ENCODE data around the gene ADAMTSL1.

DNA sequence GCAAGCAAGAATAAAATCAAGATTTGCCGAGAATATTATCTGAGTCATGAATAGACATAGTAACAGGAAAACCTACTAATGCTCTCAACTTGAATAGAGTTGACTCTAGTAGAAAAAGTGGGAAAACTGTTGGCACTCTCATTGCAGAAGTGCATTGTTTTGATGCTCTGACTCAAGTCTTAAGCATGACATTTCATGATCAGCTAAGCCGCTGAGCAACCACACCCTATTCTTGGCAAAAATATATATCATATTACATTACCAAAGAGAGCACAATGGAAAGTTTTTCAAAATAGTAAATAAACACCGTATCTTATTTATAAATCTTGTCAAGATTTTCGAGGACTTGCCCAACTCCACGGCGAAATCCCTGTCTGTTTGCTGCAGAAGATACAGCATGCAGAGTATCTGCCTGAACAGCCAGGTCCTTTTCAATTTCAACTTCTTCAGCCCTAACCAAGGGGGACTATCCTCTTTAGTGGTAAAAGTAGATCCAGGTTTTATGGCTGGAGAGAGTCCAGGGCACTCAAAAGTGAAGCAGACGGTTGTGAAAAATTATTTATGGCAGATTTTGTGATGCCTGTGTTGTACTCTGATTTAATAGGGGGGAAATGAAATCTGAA lies 13.9 kb upstream of the ADAMTSL1 start:
- TF ChIP-seq CTCF (IDR thresholded peaks at IDR 0.05; ENCODE audit: borderline replicate concordance, extremely low read depth, low read length, poor library complexity, severe bottlenecking) (no peak), EZH2 (IDR thresholded peaks at IDR 0.05; ENCODE audit: borderline replicate concordance, low read depth, low read length, severe bottlenecking) (no peak)

Measured in DND-41 (cell line).